ENCODE measurements around the gene TAGLN3. TPM values are rescaled to one million over a fixed set of nuclear protein-coding genes. Genes with fewer than 3 reads are reported as not detected.

Gene TAGLN3
- total RNA-seq, 1 experiment from 2014 or later, result 0.37 TPM

DNA sequence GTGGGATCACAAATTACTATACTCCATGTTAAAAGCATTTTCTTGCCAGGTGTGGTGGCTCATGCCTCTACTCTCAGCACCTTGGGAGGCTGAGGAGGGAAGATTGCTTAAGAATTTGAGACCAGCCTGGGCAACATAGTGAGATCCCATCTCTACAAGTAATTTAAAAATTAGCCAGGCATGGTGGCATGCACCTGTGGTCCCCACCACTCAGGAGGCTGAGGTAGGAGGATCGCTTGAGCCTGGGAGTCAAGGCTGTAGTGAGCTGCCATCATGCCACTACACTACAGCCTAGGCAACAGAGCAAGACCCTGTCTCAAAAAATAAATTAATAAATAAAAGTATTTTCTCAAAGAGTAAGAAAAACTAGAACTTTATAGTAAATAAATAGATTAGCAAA is 42.8 kb upstream of the TAGLN3 start:
- H3K27me3 ChIP-seq (replicated peaks; ENCODE audit: insufficient read depth, low read depth, low read length, poor library complexity), result no peaks in the 10 kb centered on the region
- ChIA-PET POLR2A (ENCODE audit: low non-redundant PET) (no interaction called here), CTCF (no interaction called here)
- no peaks in the 10 kb centered on the region for H3K36me3 ChIP-seq (ENCODE audit: insufficient read depth, low read length, poor library complexity, severe bottlenecking)
- intact Hi-C loops (cut with micrococcal nuclease; ENCODE audit: unreplicated experiment), result no loop called here
- DNase-seq (ENCODE audit: low spot score), result no peak
- H3K27ac ChIP-seq (ENCODE audit: low read depth, low read length, poor library complexity, severe bottlenecking), result no peak overlapping the region
- no TSS peak for BruUV-seq (replicated peaks)
- no peaks in the 10 kb centered on the region for H3K9me3 ChIP-seq (ENCODE audit: low read depth, low read length, poor library complexity, severe bottlenecking)
- H3K4me1 ChIP-seq (ENCODE audit: insufficient read depth, low read length, poor library complexity, severe bottlenecking), result peaks cover 20% of the 10 kb centered on the region
- H3K4me3 ChIP-seq (ENCODE audit: low read depth, low read length, poor library complexity, severe bottlenecking), result no peak overlapping the region
- TF ChIP-seq, protein P1, sequence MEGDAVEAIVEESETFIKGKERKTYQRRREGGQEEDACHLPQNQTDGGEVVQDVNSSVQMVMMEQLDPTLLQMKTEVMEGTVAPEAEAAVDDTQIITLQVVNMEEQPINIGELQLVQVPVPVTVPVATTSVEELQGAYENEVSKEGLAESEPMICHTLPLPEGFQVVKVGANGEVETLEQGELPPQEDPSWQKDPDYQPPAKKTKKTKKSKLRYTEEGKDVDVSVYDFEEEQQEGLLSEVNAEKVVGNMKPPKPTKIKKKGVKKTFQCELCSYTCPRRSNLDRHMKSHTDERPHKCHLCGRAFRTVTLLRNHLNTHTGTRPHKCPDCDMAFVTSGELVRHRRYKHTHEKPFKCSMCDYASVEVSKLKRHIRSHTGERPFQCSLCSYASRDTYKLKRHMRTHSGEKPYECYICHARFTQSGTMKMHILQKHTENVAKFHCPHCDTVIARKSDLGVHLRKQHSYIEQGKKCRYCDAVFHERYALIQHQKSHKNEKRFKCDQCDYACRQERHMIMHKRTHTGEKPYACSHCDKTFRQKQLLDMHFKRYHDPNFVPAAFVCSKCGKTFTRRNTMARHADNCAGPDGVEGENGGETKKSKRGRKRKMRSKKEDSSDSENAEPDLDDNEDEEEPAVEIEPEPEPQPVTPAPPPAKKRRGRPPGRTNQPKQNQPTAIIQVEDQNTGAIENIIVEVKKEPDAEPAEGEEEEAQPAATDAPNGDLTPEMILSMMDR (conservative IDR thresholded peaks at IDR 0.05; ENCODE audit: low read depth, low read length), result no peak
- TF ChIP-seq EZH2 (IDR thresholded peaks at IDR 0.05; ENCODE audit: borderline replicate concordance, low read depth, low read length, poor library complexity, severe bottlenecking), result no peak

DNA sequence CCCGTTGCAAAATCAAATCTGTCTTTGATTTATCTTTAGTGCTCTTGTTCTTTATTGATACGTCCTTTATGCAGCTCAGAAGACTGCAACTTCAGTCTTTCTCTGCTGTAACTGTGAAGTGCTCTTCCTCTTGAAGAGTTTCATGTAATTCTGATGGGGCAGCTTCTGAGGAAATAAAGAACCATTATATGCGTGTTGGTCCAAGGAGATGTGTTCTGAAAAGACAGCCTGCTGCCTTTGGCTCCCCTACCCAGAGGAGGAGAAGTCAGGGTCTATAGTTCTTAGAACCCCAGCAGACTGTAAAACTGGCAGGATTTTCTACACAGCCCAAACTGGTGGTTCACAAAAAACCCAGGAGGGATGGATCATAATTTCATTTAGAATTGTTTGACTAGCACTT is 42.3 kb upstream of the TAGLN3 start:
- intact Hi-C loops (cut with micrococcal nuclease; ENCODE audit: unreplicated experiment), result no loop called here
- ChIA-PET POLR2A (ENCODE audit: low non-redundant PET) (no interaction called here), CTCF (no interaction called here)
- Histone ChIP-seq H3K27me3 (replicated peaks; ENCODE audit: insufficient read depth, low read depth, low read length, poor library complexity) (no peaks in the 10 kb centered on the region), H3K36me3 (ENCODE audit: insufficient read depth, low read length, poor library complexity, severe bottlenecking) (no peaks in the 10 kb centered on the region), H3K4me1 (ENCODE audit: insufficient read depth, low read length, poor library complexity, severe bottlenecking) (peaks cover 23% of the 10 kb centered on the region), H3K4me3 (ENCODE audit: low read depth, low read length, poor library complexity, severe bottlenecking) (no peak overlapping the region), H3K27ac (ENCODE audit: low read depth, low read length, poor library complexity, severe bottlenecking) (no peak overlapping the region), H3K9me3 (ENCODE audit: low read depth, low read length, poor library complexity, severe bottlenecking) (no peaks in the 10 kb centered on the region)
- BruUV-seq (replicated peaks), result no TSS peak
- TF ChIP-seq EZH2 (IDR thresholded peaks at IDR 0.05; ENCODE audit: borderline replicate concordance, low read depth, low read length, poor library complexity, severe bottlenecking), result no peak
- TF ChIP-seq, protein P1 (conservative IDR thresholded peaks at IDR 0.05; ENCODE audit: low read depth, low read length), result no peak
- DNase-seq (ENCODE audit: low spot score), result no peak

DNA sequence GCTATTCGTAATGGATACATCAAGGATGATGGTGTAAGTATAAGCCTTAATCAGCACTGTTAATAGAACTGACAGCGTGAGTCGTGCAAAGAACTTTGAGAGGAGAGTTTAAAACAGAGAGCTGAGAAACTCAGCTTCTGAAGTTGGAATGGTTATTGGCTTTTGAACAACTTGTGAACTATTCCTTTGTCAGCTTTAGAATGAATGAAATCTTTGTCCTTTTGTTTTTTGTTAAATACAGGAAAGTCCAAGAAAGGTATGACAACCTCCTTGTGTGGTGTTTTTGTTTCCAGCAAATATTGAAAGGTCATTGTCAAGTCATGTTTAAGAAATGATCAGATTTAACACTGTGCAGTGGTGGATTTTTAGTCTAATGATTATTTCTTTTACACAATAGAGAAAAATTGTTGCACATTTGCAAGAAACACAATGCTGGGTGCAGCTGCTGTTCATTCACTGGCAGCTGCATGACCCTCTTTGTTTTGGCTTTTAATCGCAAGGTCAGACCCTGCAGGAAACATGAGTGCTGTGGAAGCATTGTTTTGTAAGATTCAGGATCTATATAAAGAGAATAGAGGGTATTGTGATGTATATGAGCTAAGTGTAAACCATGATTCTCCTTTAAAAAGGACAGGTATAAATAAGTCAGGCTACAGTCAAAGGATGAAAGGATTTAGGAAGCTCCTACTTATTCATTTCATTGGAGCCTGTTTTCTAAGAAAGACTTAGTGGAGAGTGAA is 41.6 kb upstream of the TAGLN3 start:
- Histone ChIP-seq H3K9me3 (ENCODE audit: low read depth, low read length, poor library complexity, severe bottlenecking) (no peaks in the 10 kb centered on the region), H3K4me3 (ENCODE audit: low read depth, low read length, poor library complexity, severe bottlenecking) (no peak overlapping the region), H3K27ac (ENCODE audit: low read depth, low read length, poor library complexity, severe bottlenecking) (no peak overlapping the region), H3K36me3 (ENCODE audit: insufficient read depth, low read length, poor library complexity, severe bottlenecking) (no peaks in the 10 kb centered on the region), H3K27me3 (replicated peaks; ENCODE audit: insufficient read depth, low read depth, low read length, poor library complexity) (no peaks in the 10 kb centered on the region), H3K4me1 (ENCODE audit: insufficient read depth, low read length, poor library complexity, severe bottlenecking) (peaks cover 28% of the 10 kb centered on the region)
- POLR2A ChIA-PET (ENCODE audit: low non-redundant PET), result no interaction called here
- CTCF ChIA-PET, result no interaction called here
- no TSS peak for BruUV-seq (replicated peaks)
- no peak for DNase-seq (ENCODE audit: low spot score)
- intact Hi-C loops (cut with micrococcal nuclease; ENCODE audit: unreplicated experiment), result no loop called here
- TF ChIP-seq, protein P1 (conservative IDR thresholded peaks at IDR 0.05; ENCODE audit: low read depth, low read length), result no peak
- no peak for TF ChIP-seq EZH2 (IDR thresholded peaks at IDR 0.05; ENCODE audit: borderline replicate concordance, low read depth, low read length, poor library complexity, severe bottlenecking)
